K562 (cell line): Measurements from ENCODE around the gene SBF1. TPM values are rescaled to one million over a fixed set of nuclear protein-coding genes. Genes with fewer than 3 reads are reported as not detected.

Experiments
- ATAC-seq: fragments of 200-7000 bp; cut with Tn5 transposase; 3 replicates; pipeline ENCODE4 v1.9.1; 2020; ENCODE audit warnings: moderate library complexity
- BruUV-seq: library from RNA; stranded (reverse); fragments of 400-500 nt; replicated peaks from 2 replicates; lab custom pipeline; 2021; lab: Mats Ljungman, UMichigan
- CTCF ChIA-PET: fragments of 300-600 bp; formaldehyde crosslinking; extraction: SDS; loops from one replicate; lab custom pipeline; 2021; ENCODE audit warnings: low intra/inter-chr PET ratio; lab: Yijun Ruan, JAX
- POLR2A ChIA-PET: fragments of 300-600, 350-650 bp; sonication (Branson Sonifier 250); formaldehyde crosslinking; extraction: SDS; loops from one replicate; lab custom pipeline; 2021; ENCODE audit warnings: antibody characterized with exemption, inconsistent platforms; lab: Yijun Ruan, JAX
- DNase-seq, 4 experiments: peaks; one replicate each; pipeline versions ENCODE4 v3.0.0 to v3.0.0-alpha.2; 2011 to 2018; ENCODE audit warnings: low spot score in 3 of 4, mixed read lengths in 3 of 4; ENCODE audit errors: extremely low read depth in 1 of 4
- FAIRE-seq: peaks from 2 replicates; lab custom pipeline; 2011; peaks lifted over from hg19 to GRCh38; lab: Jason Lieb, UNC
- H2AFZ ChIP-seq: 2 replicates; pipeline ENCODE4 v1.6.0; 2011; ENCODE audit warnings: low read depth, low read length, control low read depth, inconsistent platforms
- H3K27ac ChIP-seq: fragments of 200-600 bp; 3 replicates; pipeline ENCODE4 v1.8.0; 2011; ENCODE audit warnings: low read depth, mild to moderate bottlenecking, control low read depth, inconsistent platforms, low read length, moderate library complexity, mixed read lengths; ENCODE audit errors: extremely low read depth
- H3K27me3 ChIP-seq, 2 experiments: fragments of 300-600 bp in 1 of 2; 2 replicates in 1 of 2; 3 replicates in 1 of 2; pipeline versions ENCODE4 v1.6.0 to v1.8.0; 2011; ENCODE audit warnings: inconsistent platforms in 2 of 2, low read length in 2 of 2, mild to moderate bottlenecking in 1 of 2, mixed read lengths in 1 of 2, moderate library complexity in 1 of 2; ENCODE audit not compliant: control insufficient read depth in 2 of 2, insufficient read depth in 2 of 2
- H3K36me3 ChIP-seq: fragments of 300-600 bp; 3 replicates; pipeline ENCODE4 v1.8.0; 2011; ENCODE audit warnings: mild to moderate bottlenecking, low read length, inconsistent platforms; ENCODE audit not compliant: control insufficient read depth, insufficient read depth
- H3K4me1 ChIP-seq, 2 experiments: fragments of 200-600 bp in 1 of 2; replicated peaks in 1 of 2; 2 replicates in 1 of 2; 3 replicates in 1 of 2; pipeline versions ENCODE4 v1.5.1 to v1.8.0; 2011; ENCODE audit warnings: inconsistent platforms in 2 of 2, low read length in 2 of 2, mild to moderate bottlenecking in 1 of 2, mixed read lengths in 1 of 2, moderate library complexity in 1 of 2; ENCODE audit not compliant: control insufficient read depth in 2 of 2, insufficient read depth in 2 of 2
- H3K4me2 ChIP-seq: 2 replicates; pipeline ENCODE4 v1.6.1; 2011; ENCODE audit warnings: low read length, control low read depth, inconsistent platforms, mixed read lengths; ENCODE audit not compliant: insufficient read depth
- H3K4me3 ChIP-seq: fragments of 200-600 bp; sonication (generic), shearing (Covaris generic); 2 replicates; pipeline ENCODE4 v1.5.1; 2016; ENCODE audit warnings: control low read depth, inconsistent platforms
- H3K79me2 ChIP-seq: fragments of 200-600 bp; 3 replicates; pipeline ENCODE4 v1.8.0; 2011; ENCODE audit warnings: low read length, inconsistent platforms; ENCODE audit not compliant: control insufficient read depth, insufficient read depth
- H3K9ac ChIP-seq, 2 experiments: 2 replicates each; pipeline versions ENCODE4 v1.6.0 to v1.6.1; 2011; ENCODE audit warnings: low read depth in 2 of 2, low read length in 2 of 2, control low read depth in 1 of 2, inconsistent platforms in 1 of 2, mild to moderate bottlenecking in 1 of 2, mixed read lengths in 1 of 2; ENCODE audit not compliant: insufficient read depth in 1 of 2
- H3K9me1 ChIP-seq: one replicate; pipeline ENCODE4 v1.6.0; 2011; ENCODE audit warnings: inconsistent platforms, mild to moderate bottlenecking, low read length, moderate library complexity; ENCODE audit not compliant: control insufficient read depth, insufficient read depth
- H3K9me3 ChIP-seq: replicated peaks from 2 replicates; pipeline ENCODE4 v1.5.1; 2011; ENCODE audit warnings: low read depth, low read length, inconsistent platforms; ENCODE audit not compliant: control insufficient read depth, insufficient read depth
- H4K20me1 ChIP-seq: replicated peaks from 2 replicates; pipeline ENCODE4 v1.6.1; 2011; ENCODE audit warnings: low read length, inconsistent platforms, mixed read lengths; ENCODE audit not compliant: control insufficient read depth, insufficient read depth
- C11orf30 ChIP-seq: fragments of 450-650 bp; IDR thresholded peaks from 2 replicates; pipeline ENCODE4 v1.6.1; 2016; ENCODE audit warnings: low read depth, mild to moderate bottlenecking
- E2F3 ChIP-seq: fragments of 250-450 bp; sonication (Bioruptor Pico); IDR thresholded peaks from 2 replicates; pipeline ENCODE4 v1.4.0; 2020; ENCODE audit warnings: mild to moderate bottlenecking
- E4F1 ChIP-seq: fragments of 250-450 bp; sonication (Bioruptor Pico); IDR thresholded peaks from 2 replicates; pipeline ENCODE4 v1.5.0; 2021; ENCODE audit warnings: mild to moderate bottlenecking, borderline replicate concordance
- KAT8 ChIP-seq: fragments of 450-650 bp; IDR thresholded peaks from 2 replicates; pipeline ENCODE4 v1.6.1; 2016; ENCODE audit warnings: low read depth, mild to moderate bottlenecking
- MYNN ChIP-seq, 2 experiments: sonication (generic); formaldehyde crosslinking in 1 of 2; IDR thresholded peaks; 2 replicates each; pipeline versions ENCODE4 v1.5.0 to v1.6.1; 2016 to 2020; ENCODE audit warnings: antibody characterized with exemption in 1 of 2, missing genetic modification reagents in 1 of 2
- NR2C1 ChIP-seq, 2 experiments: fragments of 450-650 bp; IDR thresholded peaks; 2 replicates each; pipeline ENCODE4 v1.6.1; 2017; ENCODE audit warnings: mild to moderate bottlenecking in 2 of 2, antibody characterized with exemption in 1 of 2, inconsistent platforms in 1 of 2, missing compliant biosample characterization in 1 of 2, missing genetic modification characterization in 1 of 2
- PHF21A ChIP-seq: fragments of 450-650 bp; IDR thresholded peaks from 2 replicates; pipeline ENCODE4 v1.6.1; 2017; ENCODE audit warnings: low read depth, borderline replicate concordance
- PPARD ChIP-seq: fragments of 250-450 bp; sonication (Bioruptor Pico); IDR thresholded peaks from 2 replicates; pipeline ENCODE4 v1.8.0; 2022; ENCODE audit warnings: inconsistent platforms, mild to moderate bottlenecking, moderate library complexity
- PTBP1 ChIP-seq: fragments of 200-400 bp; formaldehyde crosslinking; IDR thresholded peaks from 2 replicates; pipeline ENCODE4 v1.6.1; 2017; ENCODE audit warnings: low read depth, low read length
- RBM14 ChIP-seq: fragments of 200-400 bp; formaldehyde crosslinking; IDR thresholded peaks from 2 replicates; pipeline ENCODE4 v1.6.1; 2018; ENCODE audit warnings: low read depth, mild to moderate bottlenecking, low read length, moderate library complexity, borderline replicate concordance; ENCODE audit not compliant: insufficient read depth
- SNRNP70 ChIP-seq: fragments of 200-400 bp; formaldehyde crosslinking; optimal IDR thresholded peaks from 2 replicates; pipeline ENCODE3; 2017; ENCODE audit warnings: low read depth, low read length
- XRCC3 ChIP-seq: fragments of 450-650 bp; IDR thresholded peaks from 2 replicates; pipeline ENCODE4 v1.6.1; 2017; ENCODE audit warnings: mild to moderate bottlenecking, moderate library complexity
- ZNF121 ChIP-seq: sonication (generic); formaldehyde crosslinking; conservative IDR thresholded peaks from 2 replicates; pipeline ENCODE4 v1.8.0; 2022; ENCODE audit warnings: missing genetic modification reagents
- ZNF347 ChIP-seq: fragments of 450-650 bp; formaldehyde crosslinking; IDR thresholded peaks from 2 replicates; pipeline ENCODE4 v1.4.0; 2020; ENCODE audit warnings: low read depth, mild to moderate bottlenecking, moderate library complexity
- WGBS: fragments of 100-300 bp; shearing (Covaris generic); methylation state at CpG from one replicate; pipeline ENCODE4 v1.1.6; 2016; ENCODE audit warnings: low coverage, mixed read lengths; ENCODE audit not compliant: insufficient coverage; ENCODE audit errors: missing lambda C conversion rate; 5-methylcytosine and 5-hydroxymethylcytosine counted together
- in situ Hi-C: fragments of 300-500 bp; cut with MboI; formaldehyde crosslinking; loops from 4 replicates; pipeline ENCODE4 v1.15.0; 2018; ENCODE audit warnings: inconsistent platforms, mixed read lengths
- intact Hi-C: fragments of 100-400 bp; cut with micrococcal nuclease; formaldehyde crosslinking; loops from 2 replicates; pipeline ENCODE4 v1.14.2; 2022
- polyA plus RNA-seq, 8 experiments: library from polyadenylated mRNA; depleted of rRNA in 4 of 8; stranded (reverse) in 5 of 8; unstranded in 3 of 8; fragments of >200 nt; fragmentation: Nextera tagmentation in 2 of 8; fragmentation: Illumina TruSeq in 1 of 8; extraction: Ambion mirVana in 2 of 8; extraction: Trizol in 1 of 8; gene quantifications; 2 replicates each; pipeline versions ENCODE4 v1.2.1 to v1.2.3, GENCODE V29; 2011 to 2014; ENCODE audit warnings: inconsistent platforms in 1 of 8, missing spikeins in 1 of 8
- total RNA-seq, 7 experiments: library from RNA; depleted of rRNA in 6 of 7; stranded (reverse); fragments of >200 nt in 6 of 7; fragmentation: Illumina TruSeq in 2 of 7; extraction: Trizol in 2 of 7; gene quantifications; 2 replicates each; pipeline versions ENCODE4 v1.2.1 to v1.2.3, GENCODE V29; 2011 to 2021; ENCODE audit warnings: low replicate concordance in 1 of 7

The SBF1 gene
- total and polyA plus RNA-seq, 9 of the 15 experiments (the other 6 are each of a cell fraction or from before 2014, with no cell fraction given), result 0.44 to 50.4 (median 11.4) TPM

- 93% methylated on average over 8 of the region's 20 CpGs for WGBS
- no peak for DNase-seq
- CTCF ChIA-PET, result no interaction called here
- Histone ChIP-seq H3K79me2 (no peaks in the 10 kb centered on the region), H3K4me1 (peaks cover 0 to 5% of the 10 kb centered on the region in 2 experiments; a peak in 1 of 5 replicates), H3K27me3 (no peaks in the 10 kb centered on the region), H3K4me3 (no peak overlapping the region), H3K4me2 (no peak overlapping the region), H3K9me3 (no peaks in the 10 kb centered on the region), H3K9me1 (no peaks in the 10 kb centered on the region), H3K9ac (no peak overlapping the region), H2AFZ (no peak overlapping the region), H4K20me1 (no peaks in the 10 kb centered on the region), H3K36me3 (peaks cover 60% of the 10 kb centered on the region; the same call in 2 of the 3 replicates), H3K27ac (no peak overlapping the region)
- ATAC-seq, result no peak
- in situ Hi-C loops, result no loop called here
- POLR2A ChIA-PET, result interaction anchor here (0.8 to 0.9 kb wide), 2 partner anchors 14 to 62 kb away, joined by 4 to 5 read pairs; no protein-coding TSS in a partner anchor
- BruUV-seq, result no TSS peak
- no peak for FAIRE-seq
- TF ChIP-seq KAT8 (no peak), ZNF347 (no peak), PPARD (CRISPR knock-in tag) (no peak), XRCC3 (no peak), E4F1 (no peak), NR2C1 (IDR thresholded peaks at IDR 0.05) (no peak), NR2C1 (tag; IDR thresholded peaks at IDR 0.05) (no peak), C11orf30 (no peak), E2F3 (CRISPR knock-in tag) (no peak), PTBP1 (no peak), ZNF121 (no peak), SNRNP70 (no peak), PHF21A (no peak), RBM14 (no peak), MYNN (IDR thresholded peaks at IDR 0.05) (no peak), MYNN (CRISPR knock-in tag; IDR thresholded peaks at IDR 0.05) (no peak)
- intact Hi-C loops, result no loop called here
Observed at GRCh38 chr22:50435291-50436014, 39.4 kb downstream of the SBF1 start.
